Common myeloid progenitor, CD34-positive (primary cell): Measurements from ENCODE around the gene KIAA0319L.

Source experiments
- CTCF ChIA-PET: fragments of 350-600 bp; sonication (Branson Sonifier 250); formaldehyde crosslinking; loops from one replicate; lab custom pipeline; 2021; ENCODE audit warnings: antibody characterized with exemption; lab: Charles Lee
- POLR2A ChIA-PET: fragments of 350-600 bp; sonication (Branson Sonifier 250); formaldehyde crosslinking; loops from one replicate; lab custom pipeline; 2021; ENCODE audit warnings: antibody characterized with exemption; lab: Charles Lee
- DNase-seq, 3 donors: peaks; one replicate each; pipeline versions ENCODE4 v3.0.0 to v3.0.0-alpha.2; 2013
- H3K27ac ChIP-seq, 2 experiments: 1 replicate in 1 of 2; 2 replicates in 1 of 2; pipeline ENCODE4 v1.7.0; 2013; ENCODE audit warnings: inconsistent platforms in 2 of 2, low read length in 2 of 2, mild to moderate bottlenecking in 2 of 2, low read depth in 1 of 2, moderate library complexity in 1 of 2; ENCODE audit not compliant: severe bottlenecking in 2 of 2, insufficient read depth in 1 of 2, poor library complexity in 1 of 2
- H3K27me3 ChIP-seq, 5 experiments: replicated peaks in 2 of 5; 1 replicate in 3 of 5; 2 replicates in 2 of 5; pipeline versions ENCODE4 v1.6.1 to v1.7.0; 2013; ENCODE audit warnings: low read length in 4 of 5, mild to moderate bottlenecking in 2 of 5, moderate library complexity in 2 of 5, inconsistent platforms in 1 of 5; ENCODE audit not compliant: insufficient read depth in 5 of 5, control insufficient read depth in 4 of 5
- H3K36me3 ChIP-seq, 4 experiments: 1 replicate in 2 of 4; 2 replicates in 2 of 4; pipeline versions ENCODE4 v1.6.1 to v1.7.0; 2013; ENCODE audit warnings: low read length in 3 of 4, control low read depth in 1 of 4, mild to moderate bottlenecking in 1 of 4; ENCODE audit not compliant: control insufficient read depth in 4 of 4, insufficient read depth in 4 of 4
- H3K4me1 ChIP-seq, 4 experiments: 1 replicate in 3 of 4; 2 replicates in 1 of 4; pipeline versions ENCODE4 v1.6.1 to v1.7.1; 2013; ENCODE audit warnings: low read length in 3 of 4, mild to moderate bottlenecking in 3 of 4, control low read depth in 1 of 4, inconsistent platforms in 1 of 4, moderate library complexity in 1 of 4; ENCODE audit not compliant: control insufficient read depth in 4 of 4, insufficient read depth in 4 of 4; ENCODE audit errors: control extremely low read depth in 1 of 4
- H3K4me3 ChIP-seq, 7 experiments: 1 replicate in 4 of 7; 2 replicates in 3 of 7; pipeline versions ENCODE4 v1.5.1 to v1.7.0; 2013; ENCODE audit warnings: mild to moderate bottlenecking in 7 of 7, low read length in 6 of 7, moderate library complexity in 6 of 7, inconsistent platforms in 2 of 7, low read depth in 2 of 7, control low read depth in 1 of 7; ENCODE audit not compliant: insufficient read depth in 4 of 7, control insufficient read depth in 1 of 7; ENCODE audit errors: extremely low read depth in 1 of 7
- H3K9me3 ChIP-seq, 5 experiments: 1 replicate in 4 of 5; 2 replicates in 1 of 5; pipeline versions ENCODE4 v1.6.1 to v1.7.1; 2013; ENCODE audit warnings: low read length in 4 of 5, mild to moderate bottlenecking in 2 of 5, inconsistent platforms in 1 of 5, low read depth in 1 of 5, moderate library complexity in 1 of 5; ENCODE audit not compliant: control insufficient read depth in 4 of 5, insufficient read depth in 2 of 5; ENCODE audit errors: control extremely low read depth in 1 of 5
- WGBS: methylation state at CpG from one replicate; pipeline ENCODE4 v1.1.5; 2013; ENCODE audit not compliant: insufficient coverage; 5-methylcytosine and 5-hydroxymethylcytosine counted together

KIAA0319L gene

GRCh38 chr1:35454616-35455015 lies 102.6 kb downstream of the KIAA0319L start:
- CTCF ChIA-PET: interaction anchor here (1.1 to 7.9 kb wide), 4 partner anchors 19 to 314 kb away, joined by 4 to 54 read pairs (median 5); no protein-coding TSS in a partner anchor
- no peak for DNase-seq
- peaks cover 12 to 26% (median 16%) of the 10 kb centered on the region in 4 experiments for H3K4me1 ChIP-seq

GRCh38 chr1:35454176-35454575 lies 103.0 kb downstream of the KIAA0319L start:
- no peak overlapping the region for H3K4me3 ChIP-seq
- DNase-seq: no peak
- no peak overlapping the region for H3K27ac ChIP-seq
- CTCF ChIA-PET: interaction anchor here (1.1 to 7.9 kb wide), 3 partner anchors 19 to 114 kb away, joined by 4 to 54 read pairs (median 6); no protein-coding TSS in a partner anchor
- POLR2A ChIA-PET: no interaction called here
- no peaks in the 10 kb centered on the region for H3K27me3 ChIP-seq
- H3K36me3 ChIP-seq: peaks cover 12 to 42% (median 28%) of the 10 kb centered on the region in 4 experiments
- H3K9me3 ChIP-seq: no peaks in the 10 kb centered on the region
- 100% methylated on average over 3 of the region's 4 CpGs for WGBS
- peaks cover 12 to 26% (median 16%) of the 10 kb centered on the region in 4 experiments for H3K4me1 ChIP-seq

More at GRCh38 chr1:35454616-35455015, 102.6 kb downstream of the KIAA0319L start:
- peaks cover 9 to 38% (median 27%) of the 10 kb centered on the region in 4 experiments for H3K36me3 ChIP-seq
- 100% methylated on average over 1 of the region's 1 CpG for WGBS
- no peaks in the 10 kb centered on the region for H3K27me3 ChIP-seq
- POLR2A ChIA-PET: no interaction called here
- H3K9me3 ChIP-seq: no peaks in the 10 kb centered on the region
- no peak overlapping the region for H3K27ac ChIP-seq
- H3K4me3 ChIP-seq: no peak overlapping the region

GRCh38 chr1:35453031-35453430 lies 104.2 kb downstream of the KIAA0319L start:
- H3K27ac ChIP-seq: no peak overlapping the region
- POLR2A ChIA-PET: no interaction called here
- DNase-seq: no peak

GRCh38 chr1:35452106-35452774 lies 105.0 kb downstream of the KIAA0319L start:
- 0% methylated on average over 1 of the region's 1 CpG for WGBS
- CTCF ChIA-PET: interaction anchor here (0.8 to 7.9 kb wide), 27 partner anchors 8 to 325 kb away, joined by 3 to 54 read pairs (median 6); no protein-coding TSS in a partner anchor
- Histone ChIP-seq H3K27ac (no peak overlapping the region), H3K27me3 (no peaks in the 10 kb centered on the region), H3K4me3 (peak overlapping the region in 1 of 7 experiments; percentile 2), H3K36me3 (peaks cover 16 to 57% (median 37%) of the 10 kb centered on the region in 4 experiments), H3K4me1 (peaks cover 12 to 26% (median 16%) of the 10 kb centered on the region in 4 experiments), H3K9me3 (no peaks in the 10 kb centered on the region)
- POLR2A ChIA-PET: no interaction called here
- DNase-seq: peak; percentile 17 to 62 (median 60)

More at GRCh38 chr1:35453031-35453430, 104.2 kb downstream of the KIAA0319L start:
- 100% methylated on average over 1 of the region's 2 CpGs for WGBS
- Histone ChIP-seq H3K4me1 (peaks cover 12 to 26% (median 16%) of the 10 kb centered on the region in 4 experiments), H3K36me3 (peaks cover 17 to 52% (median 33%) of the 10 kb centered on the region in 4 experiments), H3K9me3 (no peaks in the 10 kb centered on the region), H3K4me3 (no peak overlapping the region), H3K27me3 (no peaks in the 10 kb centered on the region)
- CTCF ChIA-PET: interaction anchor here (1.1 to 7.9 kb wide), 13 partner anchors 9 to 276 kb away, joined by 3 to 54 read pairs (median 7); no protein-coding TSS in a partner anchor

GRCh38 chr1:35451125-35451528 lies 106.1 kb downstream of the KIAA0319L start:
- H3K4me3 ChIP-seq: no peak overlapping the region
- no peaks in the 10 kb centered on the region for H3K9me3 ChIP-seq
- peaks cover 16 to 65% (median 41%) of the 10 kb centered on the region in 4 experiments for H3K36me3 ChIP-seq
- no peak overlapping the region for H3K27ac ChIP-seq
- DNase-seq: peak; percentile 63 to 81 (median 74)
- ChIA-PET POLR2A (interaction anchor here (0.8 kb wide), 1 partner anchor 113 kb away, joined by 3 read pairs; no protein-coding TSS in a partner anchor), CTCF (interaction anchor here (0.6 to 7.9 kb wide), 39 partner anchors 9 to 1908 kb away, joined by 3 to 54 read pairs (median 5); no protein-coding TSS in a partner anchor)
- peaks cover 12 to 26% (median 16%) of the 10 kb centered on the region in 4 experiments for H3K4me1 ChIP-seq
- H3K27me3 ChIP-seq: no peaks in the 10 kb centered on the region
- no CpG with 5 or more reads among the region's 3 CpGs for WGBS

- ChIA-PET POLR2A (interaction anchor here (1.0 kb wide), 1 partner anchor 9 kb away, joined by 3 read pairs; no protein-coding TSS in a partner anchor), CTCF (interaction anchor here (1.1 to 7.9 kb wide), 12 partner anchors 13 to 119 kb away, joined by 3 to 54 read pairs (median 8); no protein-coding TSS in a partner anchor)
- no peak overlapping the region for H3K4me3 ChIP-seq
- H3K4me1 ChIP-seq: peaks cover 12 to 26% (median 16%) of the 10 kb centered on the region in 4 experiments
- 93% methylated on average over 3 of the region's 7 CpGs for WGBS
- DNase-seq: no peak
- peaks cover 16 to 72% (median 44%) of the 10 kb centered on the region in 4 experiments for H3K36me3 ChIP-seq
- no peaks in the 10 kb centered on the region for H3K27me3 ChIP-seq
- H3K27ac ChIP-seq: no peak overlapping the region
- no peaks in the 10 kb centered on the region for H3K9me3 ChIP-seq
Observed at GRCh38 chr1:35449334-35450008, 107.7 kb downstream of the KIAA0319L start.
